GM12875 (cell line): ENCODE results near the gene DAAM2.

ENCODE experiments used
- H3K4me3 ChIP-seq: one replicate; pipeline ENCODE4 v1.5.1; 2011; ENCODE audit warnings: low read depth, low read length, control low read depth
- CTCF ChIP-seq: IDR thresholded peaks from 2 replicates; pipeline ENCODE4 v1.5.1; 2011; ENCODE audit warnings: low read depth, mild to moderate bottlenecking, control low read depth, inconsistent platforms, low read length, moderate library complexity, borderline replicate concordance; ENCODE audit not compliant: insufficient read depth

Gene DAAM2

GRCh38 chr6:39945626-39946025 lies 153.4 kb downstream of the DAAM2 start:
- TF ChIP-seq CTCF, result no peak
- H3K4me3 ChIP-seq, result no peak overlapping the region

- H3K4me3 ChIP-seq, result no peak overlapping the region
- no peak for TF ChIP-seq CTCF
These were observed 155.5 kb downstream of the DAAM2 start for GRCh38 chr6:39947611-39948068.

DNA sequence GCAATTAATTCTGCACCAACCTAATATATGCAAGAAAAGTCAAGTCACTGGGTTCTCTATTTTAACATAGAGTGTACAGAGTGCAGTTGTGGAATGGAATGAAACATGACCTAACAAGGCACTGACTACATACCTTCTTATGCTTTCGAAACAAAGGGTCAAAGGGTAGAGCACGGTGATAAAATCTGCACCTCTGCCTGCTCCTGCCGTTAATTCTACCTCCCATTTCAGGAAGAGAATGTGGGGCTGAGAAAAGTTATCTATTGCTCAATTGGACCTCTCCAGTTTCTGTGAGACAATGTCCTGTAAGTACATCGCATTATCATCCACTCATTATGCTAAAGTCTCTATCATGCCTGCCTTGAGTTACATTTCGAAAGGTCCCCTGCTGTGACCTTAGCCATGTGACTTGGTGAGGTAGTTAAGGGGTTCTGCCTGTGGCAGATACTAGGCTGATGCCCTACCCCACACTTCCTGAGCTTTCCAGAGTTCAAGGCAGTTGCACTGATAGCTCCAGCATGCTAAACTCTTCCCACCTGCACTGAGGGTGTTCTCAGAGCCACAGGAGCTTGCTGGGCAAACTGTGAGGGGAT lies 156.1 kb downstream of the DAAM2 start:
- no peak overlapping the region for H3K4me3 ChIP-seq
- no peak for TF ChIP-seq CTCF

GRCh38 chr6:39950125-39950720 lies 158.0 kb downstream of the DAAM2 start:
- H3K4me3 ChIP-seq, result no peak overlapping the region
- no peak for TF ChIP-seq CTCF

GRCh38 chr6:39951191-39951590 lies 159.0 kb downstream of the DAAM2 start:
- TF ChIP-seq CTCF, result no peak
- H3K4me3 ChIP-seq, result no peak overlapping the region

- H3K4me3 ChIP-seq, result no peak overlapping the region
- TF ChIP-seq CTCF, result no peak
These were observed 159.5 kb downstream of the DAAM2 start for GRCh38 chr6:39951716-39952115.

DNA sequence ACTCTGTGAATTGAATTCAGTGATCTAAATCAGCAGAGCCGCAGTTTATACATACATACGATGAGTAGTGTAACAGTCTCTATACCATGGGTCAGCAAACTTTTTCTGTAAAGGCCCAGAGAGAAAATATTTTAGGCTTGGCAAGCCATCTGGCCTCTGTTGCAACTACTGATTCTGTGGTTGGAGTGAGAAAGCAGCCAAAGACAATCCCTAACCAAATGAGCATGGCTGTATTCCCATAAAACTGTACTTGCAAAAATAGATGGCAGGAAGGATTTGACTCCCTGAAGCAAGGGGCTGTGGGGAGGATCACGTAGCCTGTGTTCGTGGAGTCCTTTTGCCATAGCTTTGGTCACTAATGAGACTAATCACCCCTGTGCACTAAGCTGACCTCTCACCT lies 160.0 kb downstream of the DAAM2 start:
- no peak overlapping the region for H3K4me3 ChIP-seq
- TF ChIP-seq CTCF, result no peak
